Measurements from ENCODE around the gene MYL11.
"Not testable (repeated sequence)": the region's sequence is repeated elsewhere in the genome, so short reads cannot be mapped to it uniquely, and the experiment has no call there.

The MYL11 gene, protein sequence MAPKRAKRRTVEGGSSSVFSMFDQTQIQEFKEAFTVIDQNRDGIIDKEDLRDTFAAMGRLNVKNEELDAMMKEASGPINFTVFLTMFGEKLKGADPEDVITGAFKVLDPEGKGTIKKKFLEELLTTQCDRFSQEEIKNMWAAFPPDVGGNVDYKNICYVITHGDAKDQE

GRCh38 chr16:30374538-30374937 lies at the start of gene MYL11:
TSS of gene MYL11 (plus strand) at chr16:30374802. CDS start at chr16:30374858, 56 bp downstream.
- DNase-seq: no peak

DNA sequence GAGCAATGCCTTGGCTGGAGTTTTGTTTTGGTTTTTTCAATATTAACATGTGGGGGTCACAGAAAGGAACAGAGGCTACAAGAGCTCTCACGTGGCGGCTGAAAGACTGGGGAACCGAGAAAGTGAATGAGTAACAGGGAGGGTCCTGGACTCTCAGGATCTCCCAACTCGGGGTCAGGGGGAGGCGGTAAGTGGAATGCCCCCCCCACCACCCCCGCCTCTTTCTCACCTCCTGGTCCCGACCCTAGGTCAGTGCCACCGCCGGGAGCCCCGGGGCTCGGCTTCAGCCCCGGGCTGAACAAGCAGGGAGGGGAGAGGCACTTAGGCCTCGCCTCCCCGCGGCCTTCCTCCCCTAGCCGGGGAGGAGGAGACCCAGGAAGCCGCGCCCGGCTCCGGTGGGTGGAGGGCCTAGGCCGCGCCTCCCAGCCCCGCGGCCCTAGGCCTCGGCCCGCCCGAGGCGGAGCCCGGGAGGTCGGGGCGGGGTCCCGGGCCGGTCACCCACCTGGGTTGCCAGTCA lies 40.1 kb upstream of the MYL11 start:
- not testable (repeated sequence) for DNase-seq

DNA sequence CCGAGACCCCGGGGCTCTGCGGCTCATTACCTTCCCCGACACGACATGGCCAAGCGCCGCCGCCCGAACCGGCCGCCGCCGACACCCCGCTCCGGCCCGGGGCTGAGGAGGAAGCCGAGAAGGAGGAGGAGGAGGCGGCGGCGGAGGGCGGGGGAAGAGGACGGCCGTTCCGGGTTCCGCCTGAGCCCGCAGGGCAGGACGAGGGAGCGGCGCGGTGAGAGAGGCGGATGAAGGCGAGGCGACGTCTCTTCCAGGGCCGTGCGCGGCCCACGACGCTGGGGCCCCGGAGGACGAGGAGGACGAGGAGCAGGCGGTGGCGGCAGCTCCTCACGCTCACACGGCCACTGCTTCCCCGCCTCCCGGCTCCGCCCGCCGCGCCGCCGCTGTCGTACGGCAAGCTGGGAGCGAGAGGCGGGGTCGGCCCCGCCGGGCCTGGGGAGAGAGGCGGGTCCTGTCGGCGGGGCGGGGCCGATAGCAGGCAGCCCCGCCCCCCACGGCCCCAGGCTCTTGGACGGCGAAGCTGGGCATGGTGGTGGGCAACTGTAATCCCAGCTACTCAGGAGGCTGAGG lies 39.5 kb upstream of the MYL11 start:
- peak in 1 of 2 experiments; percentile 32 for DNase-seq

- DNase-seq: no peak
Observed at GRCh38 chr16:30335598-30336474, 38.8 kb upstream of the MYL11 start.

DNA sequence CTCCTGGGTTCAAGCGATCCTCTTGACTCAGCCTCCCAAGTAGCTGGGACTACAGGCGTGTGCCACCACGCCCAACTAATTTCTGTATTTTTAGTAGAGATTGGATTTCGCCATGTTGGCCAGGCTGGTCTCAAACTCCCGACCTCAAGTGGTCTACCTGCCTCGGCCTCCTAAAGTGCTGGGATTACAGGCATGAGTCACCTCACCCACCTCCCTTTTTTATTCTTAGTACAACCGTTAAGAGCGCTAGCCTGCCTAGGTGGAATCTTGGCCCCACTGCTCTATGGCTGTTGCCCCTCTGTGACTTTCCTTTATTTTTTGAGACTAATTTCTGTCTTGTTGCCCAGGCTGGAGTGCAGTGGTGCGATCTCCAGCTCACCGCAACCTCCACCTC lies 36.6 kb upstream of the MYL11 start:
- not testable (repeated sequence) for DNase-seq

- DNase-seq: not testable (repeated sequence)
Observed at GRCh38 chr16:30338715-30339114, 35.9 kb upstream of the MYL11 start.

DNA sequence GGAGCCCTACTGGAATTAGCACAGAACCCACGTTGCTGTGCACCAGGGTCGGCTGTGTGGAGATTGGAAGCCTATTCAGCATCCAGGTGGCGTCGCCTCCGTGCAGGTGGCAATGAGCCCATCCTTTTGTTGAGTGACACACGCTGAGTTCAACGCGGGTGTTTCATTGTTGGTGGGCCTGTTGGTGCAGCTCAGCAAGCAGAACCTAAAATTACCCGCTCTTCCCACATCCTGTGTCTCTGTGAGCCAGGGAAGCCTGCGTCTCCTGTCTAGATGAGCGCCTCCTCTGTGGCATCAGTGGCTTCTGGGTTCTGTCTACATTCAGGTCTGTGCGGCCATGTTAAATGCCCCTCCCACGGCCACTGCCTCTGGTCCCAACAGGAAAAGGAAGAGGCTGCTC lies 34.0 kb upstream of the MYL11 start:
- DNase-seq: no peak

DNA sequence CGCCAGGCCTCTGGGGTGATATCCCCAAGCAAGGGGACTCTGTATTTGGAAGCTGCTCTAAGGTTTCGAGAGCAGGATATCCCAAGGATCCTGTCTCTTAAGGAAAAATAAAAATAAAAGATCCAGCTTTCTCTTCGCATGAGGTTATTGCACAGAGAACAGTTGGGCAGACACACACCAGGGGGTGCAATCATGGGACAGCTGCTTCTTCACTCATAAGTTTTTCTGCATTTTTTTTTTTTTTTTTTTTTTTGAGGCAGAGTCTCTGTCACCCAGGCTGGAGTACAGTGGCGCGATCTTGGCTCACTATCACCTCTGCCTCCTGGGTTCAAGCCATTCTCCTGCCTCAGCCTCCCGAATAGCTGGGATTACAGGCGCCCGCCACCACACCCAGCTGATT lies 32.6 kb upstream of the MYL11 start:
- not testable (repeated sequence) for DNase-seq

DNA sequence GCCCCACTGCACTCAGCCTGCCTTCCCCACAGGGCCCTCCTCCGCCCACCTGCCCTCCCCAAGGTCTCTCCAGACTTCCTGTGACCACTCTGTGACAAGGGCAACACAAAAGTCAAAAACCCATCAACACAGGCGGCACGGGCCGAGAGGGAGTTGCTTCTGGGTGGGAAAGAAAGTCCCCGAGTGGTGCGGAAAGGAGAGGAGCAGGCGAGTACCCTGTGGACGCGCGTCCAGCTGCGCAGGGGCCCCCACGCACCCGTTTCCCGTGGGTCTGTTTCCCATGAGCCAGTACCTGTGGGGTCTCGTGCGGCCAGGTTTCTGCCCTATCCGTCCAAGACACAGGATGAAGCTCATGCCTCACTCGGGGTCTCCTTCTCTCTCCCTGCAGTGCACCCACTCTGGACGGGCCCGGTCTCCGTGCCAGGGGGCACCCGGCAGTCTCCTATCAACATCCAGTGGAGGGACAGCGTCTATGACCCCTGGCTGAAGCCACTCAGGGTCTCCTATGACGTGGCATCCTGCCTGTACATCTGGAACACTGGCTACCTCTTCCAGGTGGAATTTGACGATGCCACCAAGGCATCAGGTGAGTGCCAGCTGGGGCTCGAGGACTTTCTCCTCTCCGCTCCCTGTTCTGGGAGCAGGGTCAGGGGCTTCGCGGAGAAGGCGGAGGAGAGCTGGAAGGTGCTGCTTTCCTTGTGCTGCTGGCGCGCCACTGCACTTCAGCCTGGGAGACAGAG lies 31.7 kb upstream of the MYL11 start:
- DNase-seq: no peak

DNA sequence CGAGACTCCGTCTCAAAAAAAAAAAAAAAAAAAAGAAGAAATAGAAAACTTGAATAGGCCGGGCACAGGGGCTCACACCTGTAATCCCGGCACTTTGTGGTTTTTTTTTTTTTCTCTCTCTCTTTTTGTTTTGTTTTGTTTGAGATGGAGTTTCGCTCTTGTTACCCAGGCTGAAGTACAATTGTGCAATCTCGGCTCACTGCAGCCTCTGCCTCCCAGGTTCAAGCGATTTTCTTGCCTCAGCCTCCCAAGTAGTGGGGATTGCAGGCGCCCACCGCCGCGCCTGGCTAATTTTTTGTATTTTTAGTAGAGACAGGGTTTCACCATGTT lies 31.1 kb upstream of the MYL11 start:
- DNase-seq: not testable (repeated sequence)

GRCh38 chr16:30346286-30346685 lies 28.3 kb upstream of the MYL11 start:
- DNase-seq: no peak

DNA sequence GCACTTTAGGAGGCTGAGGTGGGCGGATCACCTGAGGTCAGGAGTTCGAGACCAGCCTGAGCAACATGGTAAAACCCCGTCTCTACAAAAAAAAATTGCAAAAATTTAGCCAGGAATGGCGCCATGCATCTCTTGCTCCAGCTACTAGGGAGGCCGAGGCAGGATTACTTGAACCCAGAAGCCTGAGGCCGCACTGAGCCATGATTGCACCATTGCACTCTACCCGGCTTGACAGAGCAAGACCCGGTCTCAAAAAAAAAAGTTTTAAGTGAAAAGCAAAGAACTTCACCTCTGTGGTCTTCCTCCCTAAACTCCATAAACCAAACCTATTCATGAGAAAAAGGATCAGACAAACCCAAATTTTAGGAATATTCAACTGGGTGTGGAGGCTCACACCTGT lies 26.5 kb upstream of the MYL11 start:
- no peak for DNase-seq

DNA sequence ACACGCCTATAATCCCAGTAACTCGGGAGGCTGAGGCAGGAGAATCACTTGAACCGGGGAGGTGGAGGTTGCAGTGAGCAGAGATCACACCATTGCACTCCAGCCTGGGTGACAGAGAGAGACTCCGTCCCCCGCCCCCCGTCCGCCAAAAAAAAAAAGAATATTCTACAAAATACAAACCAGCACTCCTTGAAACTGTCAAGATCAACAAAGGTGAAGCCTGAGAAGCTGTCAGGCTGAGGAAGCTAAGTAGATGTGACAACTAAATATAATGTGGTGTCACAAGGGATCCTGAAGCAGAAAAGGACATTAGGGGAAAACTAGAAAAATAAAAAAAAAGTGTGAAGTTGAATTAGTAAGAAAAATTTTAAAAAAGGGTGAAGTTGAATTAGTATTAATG lies 25.7 kb upstream of the MYL11 start:
- no peak for DNase-seq

- no peak for DNase-seq
Observed at GRCh38 chr16:30349675-30350074, 24.9 kb upstream of the MYL11 start.

DNA sequence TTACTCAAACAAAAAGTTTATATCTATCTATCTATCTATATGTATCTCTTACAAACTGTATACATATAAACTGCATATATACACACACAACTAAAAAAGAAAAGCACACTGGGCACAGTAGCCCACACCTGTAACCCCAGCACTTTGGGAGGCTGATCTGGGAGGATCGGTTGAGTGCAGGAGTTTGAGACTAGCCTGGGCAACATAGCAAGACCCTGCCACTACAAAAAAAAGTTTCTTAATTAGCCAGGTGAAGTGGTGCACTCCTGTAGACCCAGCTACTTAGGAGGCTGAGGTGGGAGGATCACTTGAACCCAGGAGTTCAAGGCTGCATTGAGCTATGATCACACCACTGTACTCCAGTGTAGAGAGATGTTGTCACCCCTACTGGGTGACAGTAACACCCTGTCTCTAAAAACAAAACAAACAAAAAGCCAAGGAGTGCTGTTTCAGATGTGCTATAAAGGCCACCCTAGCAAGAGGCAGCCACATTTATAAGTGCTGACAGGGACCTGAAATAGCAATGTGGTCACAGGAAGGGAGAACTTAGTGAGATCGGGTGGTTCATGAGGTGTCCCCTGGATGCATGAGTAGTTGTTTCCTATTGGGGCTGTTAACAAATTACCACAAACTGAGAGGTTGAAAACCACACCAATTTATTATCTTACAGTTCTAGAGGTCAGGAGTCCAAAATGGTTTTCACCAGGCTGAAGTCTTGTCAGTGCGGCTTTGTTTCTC lies 24.3 kb upstream of the MYL11 start:
- no peak for DNase-seq

DNA sequence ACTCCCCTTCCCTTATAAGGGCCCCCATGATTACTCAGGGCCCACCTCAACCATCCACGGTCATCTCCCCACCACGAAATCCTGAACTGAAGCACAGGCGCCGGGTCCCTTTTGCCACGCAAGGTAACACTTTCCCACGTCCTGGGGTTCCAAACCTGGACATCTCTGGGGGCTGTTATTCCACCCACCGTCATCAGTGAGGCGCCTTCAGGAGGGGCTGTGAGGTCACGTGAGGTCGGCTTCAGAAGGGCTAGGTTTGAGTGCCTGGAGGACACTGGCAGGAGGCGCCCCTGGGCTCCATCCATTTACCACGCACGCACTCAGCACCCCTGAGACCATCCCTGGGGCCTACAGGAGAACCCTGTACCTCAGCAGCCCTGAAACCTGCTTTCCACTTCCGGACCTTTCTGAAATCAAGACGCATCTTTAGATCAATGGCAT lies 23.6 kb upstream of the MYL11 start:
- DNase-seq: no peak

DNA sequence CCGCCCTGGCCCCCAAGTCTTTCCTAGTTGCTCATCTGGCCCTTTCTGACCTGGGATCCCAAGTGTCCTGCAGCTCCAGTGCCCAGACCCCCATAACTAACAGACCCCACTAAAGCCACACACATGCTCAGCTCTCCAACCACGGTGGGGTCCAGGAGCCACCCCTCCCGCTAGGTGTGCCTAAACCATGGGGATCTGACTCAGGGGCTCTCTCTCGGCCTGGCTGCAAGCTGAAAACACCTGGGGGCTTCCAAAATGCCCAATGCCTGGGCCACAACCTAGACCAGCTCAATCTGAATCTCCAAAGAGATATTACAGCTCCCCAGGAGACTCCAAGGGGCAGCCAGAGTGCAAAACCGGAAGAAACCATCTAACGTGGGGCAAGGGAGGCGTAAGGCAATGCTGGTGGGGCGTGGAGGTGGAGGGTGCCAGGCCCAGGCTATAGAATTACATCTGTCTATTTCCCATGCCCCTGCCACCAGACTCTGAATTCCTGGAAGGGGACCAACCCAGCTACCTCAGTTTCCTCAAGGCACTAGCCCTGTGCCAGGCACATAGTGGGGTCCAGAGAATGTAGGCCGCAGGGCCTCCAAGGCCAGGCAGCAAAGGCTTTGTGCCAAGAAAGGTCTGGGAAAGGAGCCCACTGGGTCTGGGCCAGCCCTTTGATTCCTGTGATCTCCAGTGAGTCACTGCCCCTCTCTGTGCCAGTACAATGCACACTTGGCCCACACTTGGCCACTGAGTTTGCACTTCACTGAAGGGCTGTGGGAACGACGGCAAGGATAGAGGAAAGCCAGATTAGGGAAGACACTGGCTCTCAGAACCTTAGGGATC lies 22.8 kb upstream of the MYL11 start:
- peak in 1 of 2 experiments; percentile 35 for DNase-seq

GRCh38 chr16:30352488-30353401 lies 21.9 kb upstream of the MYL11 start:
- no peak for DNase-seq

DNA sequence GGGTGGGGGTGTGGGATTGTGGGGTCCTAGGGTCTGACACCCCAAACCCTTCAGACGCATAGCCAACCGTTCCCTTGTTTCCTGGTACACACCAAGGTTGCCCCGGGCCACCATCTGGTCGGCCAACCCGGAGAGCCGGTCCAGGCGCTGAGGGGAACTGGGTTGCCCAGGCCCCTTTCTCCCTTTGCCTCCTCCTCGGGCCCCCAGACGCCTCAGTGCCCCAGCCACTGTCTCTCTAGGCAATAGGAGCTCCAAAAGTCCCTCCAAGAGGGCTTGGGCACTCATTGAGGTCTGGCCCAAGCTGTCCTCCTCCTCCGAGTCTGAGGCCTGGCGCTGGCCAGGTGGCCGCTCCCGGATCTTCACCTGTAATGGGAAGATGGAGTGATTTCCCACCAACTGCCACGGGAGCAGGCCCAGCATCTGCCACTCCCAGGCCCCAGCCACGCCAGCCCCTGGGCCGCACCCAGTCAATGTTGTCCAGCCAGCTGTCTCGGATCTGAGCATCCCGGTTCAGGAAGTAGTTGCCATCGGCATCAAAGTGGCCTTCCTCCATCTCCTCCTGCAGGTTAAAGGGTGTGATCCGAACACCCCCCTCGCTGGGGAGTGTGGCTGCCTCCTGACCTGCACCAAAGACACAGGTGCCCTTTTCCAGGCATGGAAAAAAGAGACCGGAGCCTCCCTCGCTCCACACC lies 21.0 kb upstream of the MYL11 start:
- DNase-seq: no peak
